ENCODE results near the gene NALCN.

Gene NALCN

GRCh38 chr13:101190976-101191375 is 225.3 kb downstream of the NALCN start:
- Histone ChIP-seq H3K27ac (ENCODE audit: insufficient read depth, low read length, poor library complexity, severe bottlenecking) (no peak overlapping the region), H3K27me3 (replicated peaks; ENCODE audit: control insufficient read depth, insufficient read depth, low read length, poor library complexity, severe bottlenecking) (no peaks in the 10 kb centered on the region), H3K9me3 (ENCODE audit: control insufficient read depth, low read length) (no peaks in the 10 kb centered on the region), H3K4me1 (ENCODE audit: control insufficient read depth, insufficient read depth, low read length, poor library complexity, severe bottlenecking) (no peaks in the 10 kb centered on the region), H3K4me3 (ENCODE audit: insufficient read depth, low read depth, low read length, poor library complexity, severe bottlenecking) (no peak overlapping the region), H3K36me3 (ENCODE audit: control insufficient read depth, insufficient read depth, low read length) (no peaks in the 10 kb centered on the region)
- DNase-seq, result no peak

GRCh38 chr13:101190337-101190736 is 226.0 kb downstream of the NALCN start:
- Histone ChIP-seq H3K9me3 (ENCODE audit: control insufficient read depth, low read length) (no peaks in the 10 kb centered on the region), H3K27ac (ENCODE audit: insufficient read depth, low read length, poor library complexity, severe bottlenecking) (no peak overlapping the region), H3K4me1 (ENCODE audit: control insufficient read depth, insufficient read depth, low read length, poor library complexity, severe bottlenecking) (no peaks in the 10 kb centered on the region), H3K36me3 (ENCODE audit: control insufficient read depth, insufficient read depth, low read length) (no peaks in the 10 kb centered on the region), H3K4me3 (ENCODE audit: insufficient read depth, low read depth, low read length, poor library complexity, severe bottlenecking) (no peak overlapping the region), H3K27me3 (replicated peaks; ENCODE audit: control insufficient read depth, insufficient read depth, low read length, poor library complexity, severe bottlenecking) (no peaks in the 10 kb centered on the region)
- DNase-seq, result no peak

GRCh38 chr13:101185606-101186005 is 230.7 kb downstream of the NALCN start:
- H3K4me3 ChIP-seq (ENCODE audit: insufficient read depth, low read depth, low read length, poor library complexity, severe bottlenecking), result no peak overlapping the region
- H3K9me3 ChIP-seq (ENCODE audit: control insufficient read depth, low read length), result no peaks in the 10 kb centered on the region
- H3K36me3 ChIP-seq (ENCODE audit: control insufficient read depth, insufficient read depth, low read length), result no peaks in the 10 kb centered on the region
- no peak overlapping the region for H3K27ac ChIP-seq (ENCODE audit: insufficient read depth, low read length, poor library complexity, severe bottlenecking)
- no peaks in the 10 kb centered on the region for H3K27me3 ChIP-seq (replicated peaks; ENCODE audit: control insufficient read depth, insufficient read depth, low read length, poor library complexity, severe bottlenecking)
- no peaks in the 10 kb centered on the region for H3K4me1 ChIP-seq (ENCODE audit: control insufficient read depth, insufficient read depth, low read length, poor library complexity, severe bottlenecking)
- no peak for DNase-seq

- H3K4me3 ChIP-seq (ENCODE audit: insufficient read depth, low read depth, low read length, poor library complexity, severe bottlenecking), result no peak overlapping the region
- no peaks in the 10 kb centered on the region for H3K9me3 ChIP-seq (ENCODE audit: control insufficient read depth, low read length)
- no peaks in the 10 kb centered on the region for H3K27me3 ChIP-seq (replicated peaks; ENCODE audit: control insufficient read depth, insufficient read depth, low read length, poor library complexity, severe bottlenecking)
- H3K27ac ChIP-seq (ENCODE audit: insufficient read depth, low read length, poor library complexity, severe bottlenecking), result no peak overlapping the region
- H3K4me1 ChIP-seq (ENCODE audit: control insufficient read depth, insufficient read depth, low read length, poor library complexity, severe bottlenecking), result no peaks in the 10 kb centered on the region
- DNase-seq, result no peak
- no peaks in the 10 kb centered on the region for H3K36me3 ChIP-seq (ENCODE audit: control insufficient read depth, insufficient read depth, low read length)
Observed at GRCh38 chr13:101181076-101181685, 235.1 kb downstream of the NALCN start.

- no peak overlapping the region for H3K4me3 ChIP-seq (ENCODE audit: insufficient read depth, low read depth, low read length, poor library complexity, severe bottlenecking)
- no peaks in the 10 kb centered on the region for H3K27me3 ChIP-seq (replicated peaks; ENCODE audit: control insufficient read depth, insufficient read depth, low read length, poor library complexity, severe bottlenecking)
Observed at GRCh38 chr13:101179021-101179420, 237.3 kb downstream of the NALCN start.

GRCh38 chr13:101178406-101178805 is 237.9 kb downstream of the NALCN start:
- Histone ChIP-seq H3K4me1 (ENCODE audit: control insufficient read depth, insufficient read depth, low read length, poor library complexity, severe bottlenecking) (no peaks in the 10 kb centered on the region), H3K27me3 (replicated peaks; ENCODE audit: control insufficient read depth, insufficient read depth, low read length, poor library complexity, severe bottlenecking) (no peaks in the 10 kb centered on the region), H3K27ac (ENCODE audit: insufficient read depth, low read length, poor library complexity, severe bottlenecking) (no peak overlapping the region), H3K4me3 (ENCODE audit: insufficient read depth, low read depth, low read length, poor library complexity, severe bottlenecking) (no peak overlapping the region), H3K9me3 (ENCODE audit: control insufficient read depth, low read length) (no peaks in the 10 kb centered on the region), H3K36me3 (ENCODE audit: control insufficient read depth, insufficient read depth, low read length) (no peaks in the 10 kb centered on the region)
- DNase-seq, result no peak

More at GRCh38 chr13:101179021-101179420, 237.3 kb downstream of the NALCN start:
- DNase-seq, result no peak
- no peaks in the 10 kb centered on the region for H3K36me3 ChIP-seq (ENCODE audit: control insufficient read depth, insufficient read depth, low read length)
- H3K4me1 ChIP-seq (ENCODE audit: control insufficient read depth, insufficient read depth, low read length, poor library complexity, severe bottlenecking), result no peaks in the 10 kb centered on the region
- H3K9me3 ChIP-seq (ENCODE audit: control insufficient read depth, low read length), result no peaks in the 10 kb centered on the region
- no peak overlapping the region for H3K27ac ChIP-seq (ENCODE audit: insufficient read depth, low read length, poor library complexity, severe bottlenecking)

- Histone ChIP-seq H3K36me3 (ENCODE audit: control insufficient read depth, insufficient read depth, low read length) (no peaks in the 10 kb centered on the region), H3K27ac (ENCODE audit: insufficient read depth, low read length, poor library complexity, severe bottlenecking) (no peak overlapping the region), H3K27me3 (replicated peaks; ENCODE audit: control insufficient read depth, insufficient read depth, low read length, poor library complexity, severe bottlenecking) (no peaks in the 10 kb centered on the region), H3K4me3 (ENCODE audit: insufficient read depth, low read depth, low read length, poor library complexity, severe bottlenecking) (no peak overlapping the region), H3K9me3 (ENCODE audit: control insufficient read depth, low read length) (no peaks in the 10 kb centered on the region), H3K4me1 (ENCODE audit: control insufficient read depth, insufficient read depth, low read length, poor library complexity, severe bottlenecking) (no peaks in the 10 kb centered on the region)
- no peak for DNase-seq
Observed at GRCh38 chr13:101170306-101170705, 246.0 kb downstream of the NALCN start.

- H3K4me1 ChIP-seq (ENCODE audit: control insufficient read depth, insufficient read depth, low read length, poor library complexity, severe bottlenecking), result no peaks in the 10 kb centered on the region
- H3K27ac ChIP-seq (ENCODE audit: insufficient read depth, low read length, poor library complexity, severe bottlenecking), result no peak overlapping the region
- H3K9me3 ChIP-seq (ENCODE audit: control insufficient read depth, low read length), result no peaks in the 10 kb centered on the region
- no peaks in the 10 kb centered on the region for H3K27me3 ChIP-seq (replicated peaks; ENCODE audit: control insufficient read depth, insufficient read depth, low read length, poor library complexity, severe bottlenecking)
- DNase-seq, result no peak
- no peak overlapping the region for H3K4me3 ChIP-seq (ENCODE audit: insufficient read depth, low read depth, low read length, poor library complexity, severe bottlenecking)
- no peaks in the 10 kb centered on the region for H3K36me3 ChIP-seq (ENCODE audit: control insufficient read depth, insufficient read depth, low read length)
Observed at GRCh38 chr13:101157261-101157660, 259.0 kb downstream of the NALCN start.

GRCh38 chr13:101155920-101156319 is 260.4 kb downstream of the NALCN start:
- Histone ChIP-seq H3K27me3 (replicated peaks; ENCODE audit: control insufficient read depth, insufficient read depth, low read length, poor library complexity, severe bottlenecking) (no peaks in the 10 kb centered on the region), H3K36me3 (ENCODE audit: control insufficient read depth, insufficient read depth, low read length) (no peaks in the 10 kb centered on the region), H3K27ac (ENCODE audit: insufficient read depth, low read length, poor library complexity, severe bottlenecking) (no peak overlapping the region), H3K4me1 (ENCODE audit: control insufficient read depth, insufficient read depth, low read length, poor library complexity, severe bottlenecking) (no peaks in the 10 kb centered on the region), H3K4me3 (ENCODE audit: insufficient read depth, low read depth, low read length, poor library complexity, severe bottlenecking) (no peak overlapping the region), H3K9me3 (ENCODE audit: control insufficient read depth, low read length) (no peaks in the 10 kb centered on the region)
- DNase-seq, result no peak

GRCh38 chr13:101152184-101152583 is 264.1 kb downstream of the NALCN start:
- H3K9me3 ChIP-seq (ENCODE audit: control insufficient read depth, low read length), result no peaks in the 10 kb centered on the region
- H3K4me1 ChIP-seq (ENCODE audit: control insufficient read depth, insufficient read depth, low read length, poor library complexity, severe bottlenecking), result no peaks in the 10 kb centered on the region
- no peak for DNase-seq
- no peak overlapping the region for H3K4me3 ChIP-seq (ENCODE audit: insufficient read depth, low read depth, low read length, poor library complexity, severe bottlenecking)
- no peak overlapping the region for H3K27ac ChIP-seq (ENCODE audit: insufficient read depth, low read length, poor library complexity, severe bottlenecking)
- peaks cover 3% of the 10 kb centered on the region for H3K27me3 ChIP-seq (replicated peaks; ENCODE audit: control insufficient read depth, insufficient read depth, low read length, poor library complexity, severe bottlenecking)
- no peaks in the 10 kb centered on the region for H3K36me3 ChIP-seq (ENCODE audit: control insufficient read depth, insufficient read depth, low read length)
